GM19438 (cell line): ENCODE results near the gene OR51B4.
"Not testable (repeated sequence)": the region's sequence is repeated elsewhere in the genome, so short reads cannot be mapped to it uniquely, and the experiment has no call there.

ENCODE experiments used
- ATAC-seq: cut with Tn5 transposase; IDR thresholded peaks from one replicate; pipeline ENCODE4 v1.9.1; 2021; ENCODE audit warnings: low read depth; ENCODE audit not compliant: unreplicated experiment

Gene OR51B4, protein sequence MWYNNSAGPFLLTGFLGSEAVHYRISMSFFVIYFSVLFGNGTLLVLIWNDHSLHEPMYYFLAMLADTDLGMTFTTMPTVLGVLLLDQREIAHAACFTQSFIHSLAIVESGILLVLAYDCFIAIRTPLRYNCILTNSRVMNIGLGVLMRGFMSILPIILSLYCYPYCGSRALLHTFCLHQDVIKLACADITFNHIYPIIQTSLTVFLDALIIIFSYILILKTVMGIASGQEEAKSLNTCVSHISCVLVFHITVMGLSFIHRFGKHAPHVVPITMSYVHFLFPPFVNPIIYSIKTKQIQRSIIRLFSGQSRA

DNA sequence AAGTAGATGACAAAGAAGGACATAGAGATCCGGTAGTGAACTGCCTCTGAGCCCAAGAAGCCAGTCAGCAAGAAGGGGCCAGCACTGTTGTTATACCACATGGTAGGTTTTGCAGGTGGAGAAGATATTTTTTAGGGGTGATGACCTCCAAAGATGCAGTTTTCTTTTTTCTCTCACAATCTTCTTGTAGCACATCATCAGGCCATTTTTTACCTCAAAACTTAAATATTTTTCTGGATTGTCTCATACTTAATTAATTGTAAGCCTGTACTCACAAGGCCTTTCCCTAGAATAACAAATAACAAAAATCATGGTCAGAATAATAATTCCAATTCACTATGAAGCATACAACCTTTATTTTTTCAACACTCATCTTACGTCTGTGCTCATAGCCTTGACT lies at the start of gene OR51B4:
Gene OR51B4 (minus strand): TSS at position 101 of the 400 bp plus-strand sequence. CDS start 0 bp downstream, at position 101.
- no peak for ATAC-seq

DNA sequence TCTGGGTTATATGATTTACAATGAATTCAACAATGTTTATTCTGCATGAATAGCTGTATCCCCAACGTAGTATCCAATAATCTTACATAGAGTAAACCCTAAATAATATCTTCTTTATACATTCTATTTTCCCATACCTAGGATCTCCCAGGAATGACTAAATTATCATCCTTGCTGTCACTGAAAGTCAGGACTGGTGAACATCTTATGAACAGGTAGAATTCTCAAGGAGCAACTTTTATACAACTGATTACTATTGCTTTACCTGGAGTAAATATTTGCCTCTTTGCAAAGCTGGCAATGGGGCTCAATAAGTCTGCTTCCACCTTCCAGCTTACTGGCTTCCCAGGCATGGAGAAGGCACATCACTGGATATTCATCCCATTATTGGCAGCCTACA lies 49.5 kb upstream of the OR51B4 start, which contains the start of gene OR51B6:
Gene OR51B6 (plus strand): TSS at position 301 of the 400 bp plus-strand sequence. CDS start 0 bp downstream, at position 301.
- no peak for ATAC-seq

DNA sequence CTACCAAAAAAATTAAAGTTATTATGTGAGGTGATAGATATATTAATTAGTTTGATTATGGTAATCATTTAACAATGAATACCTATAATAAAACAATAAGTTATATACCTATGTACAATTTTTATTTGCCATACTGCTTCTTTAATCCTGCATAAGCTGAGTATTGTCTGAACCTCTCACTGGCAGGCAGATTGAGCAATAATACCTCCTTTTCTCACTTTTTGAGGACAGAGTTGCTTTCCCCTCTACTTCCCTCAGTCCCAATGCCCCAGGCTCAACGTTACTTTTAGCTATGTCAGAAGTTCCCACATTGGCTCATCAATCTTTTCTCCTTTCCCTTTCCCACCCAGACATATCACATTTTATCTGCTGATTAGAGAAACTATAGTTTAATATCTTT lies 47.8 kb upstream of the OR51B4 start:
- no peak for ATAC-seq

DNA sequence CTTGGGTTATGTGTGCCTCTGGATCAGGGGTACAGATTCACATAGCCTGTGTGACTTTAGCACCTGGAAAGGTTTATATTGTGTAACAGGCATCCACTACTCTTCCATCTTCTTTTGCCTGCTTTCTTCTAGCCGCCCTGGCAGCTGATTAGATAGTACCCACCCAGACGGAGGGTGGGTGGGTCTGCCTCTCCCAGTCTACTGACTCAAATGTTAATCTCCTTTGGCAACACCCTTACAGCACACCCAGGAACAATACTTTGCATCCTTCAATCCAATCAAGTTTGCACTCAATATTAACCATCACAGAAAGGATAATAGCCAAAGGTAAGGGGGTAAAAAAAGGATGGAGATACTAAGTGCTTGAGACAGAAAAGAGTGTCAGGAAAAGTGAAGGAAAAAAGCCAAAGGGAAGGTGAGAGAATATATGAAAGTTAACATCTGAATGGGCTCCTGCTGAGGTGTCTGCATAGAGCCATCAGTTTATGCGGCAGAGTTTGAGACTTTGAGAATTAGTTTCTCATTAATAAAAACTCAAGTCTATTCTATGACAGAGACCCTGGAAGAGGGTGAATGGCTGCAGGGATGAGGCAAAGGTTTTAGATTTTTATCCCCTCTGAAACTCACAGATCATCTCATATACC lies 46.9 kb upstream of the OR51B4 start:
- no peak for ATAC-seq

DNA sequence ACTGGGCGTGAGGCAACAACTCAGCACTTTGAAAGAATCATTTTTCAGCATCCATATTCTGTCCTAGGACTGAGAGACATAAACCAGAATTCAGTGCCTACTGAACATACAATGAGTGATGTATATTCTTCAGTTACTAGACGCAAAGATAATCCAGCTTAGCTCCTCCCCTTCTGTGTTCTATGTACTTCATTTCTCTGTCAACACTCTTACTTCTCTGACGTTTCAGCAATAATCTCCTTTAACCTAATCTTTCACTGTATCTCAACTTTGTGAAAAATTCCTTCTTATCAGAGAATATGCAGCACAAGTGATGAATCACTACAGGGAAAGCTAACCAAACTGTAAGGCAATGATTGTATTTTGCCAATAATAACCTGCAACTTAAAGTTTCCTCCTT lies 44.1 kb upstream of the OR51B4 start:
- no peak for ATAC-seq

DNA sequence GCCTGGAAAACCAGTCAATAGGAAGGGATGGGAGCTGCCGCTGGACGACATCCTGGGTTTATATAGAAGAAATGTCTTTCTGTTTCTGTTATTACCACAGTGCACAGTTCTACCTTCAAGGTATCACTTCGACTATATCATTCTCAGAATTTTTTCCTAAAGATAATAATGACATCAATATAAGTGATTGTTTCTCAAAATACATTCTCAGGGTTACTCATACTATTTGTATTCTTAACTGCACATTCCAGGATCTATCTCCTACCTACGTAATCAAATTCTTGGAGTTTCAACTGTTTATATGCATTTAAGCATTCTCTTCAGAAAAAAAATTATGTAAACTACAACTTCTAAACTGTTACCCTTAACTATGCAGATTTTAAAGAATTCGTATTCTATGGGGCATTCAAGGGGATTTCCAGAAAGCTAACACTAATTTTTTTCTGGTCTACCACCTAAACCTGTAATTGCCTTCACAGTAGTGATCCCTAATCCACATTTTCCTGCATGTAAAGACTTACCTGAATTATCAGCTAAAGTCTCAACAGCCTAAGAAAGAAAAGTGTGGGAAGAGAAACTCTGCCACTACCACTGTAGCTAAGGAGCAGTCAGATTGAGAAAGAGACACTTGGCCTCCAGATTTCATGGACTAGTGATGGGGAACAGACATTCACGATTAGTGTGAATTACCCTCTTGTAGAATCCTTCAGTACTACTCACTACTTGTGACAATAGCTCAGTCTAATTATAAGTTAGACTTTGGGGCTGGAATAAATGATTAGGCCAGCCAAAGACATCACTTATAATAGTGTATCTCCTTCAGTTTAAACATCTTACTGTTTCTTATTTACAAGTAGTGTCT lies 42.0 kb upstream of the OR51B4 start, which contains the start of gene OR51B5:
Gene OR51B5 (minus strand): TSS at position 51 of the 862 bp plus-strand sequence. CDS start 0 bp downstream, at position 51.
- ATAC-seq = no peak

DNA sequence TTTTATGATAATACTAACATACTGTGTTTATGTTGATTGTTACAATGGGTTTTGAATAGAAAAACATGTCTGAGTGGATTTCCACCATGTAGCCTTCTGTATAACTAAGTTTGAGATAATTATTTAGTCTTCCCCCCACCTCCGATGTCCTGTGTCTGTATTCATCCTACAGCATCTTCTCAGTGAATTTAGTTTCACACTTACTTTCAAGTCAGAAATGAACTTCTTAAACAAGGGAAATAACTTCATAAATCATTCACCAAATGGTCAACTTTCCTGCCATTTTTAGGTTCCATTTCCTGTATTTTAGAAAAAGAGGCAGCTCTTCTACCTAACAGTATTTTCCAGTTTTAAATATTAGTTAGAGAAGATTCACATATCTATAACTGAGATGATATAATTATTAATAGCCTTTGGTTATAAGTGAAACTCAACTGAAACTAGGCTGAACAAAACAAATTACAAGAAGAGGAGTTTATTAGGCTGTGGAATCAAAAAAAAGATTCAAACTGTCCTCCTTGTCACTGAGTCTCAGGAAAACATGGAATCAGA lies 38.1 kb upstream of the OR51B4 start:
- peak; percentile 81 for ATAC-seq

DNA sequence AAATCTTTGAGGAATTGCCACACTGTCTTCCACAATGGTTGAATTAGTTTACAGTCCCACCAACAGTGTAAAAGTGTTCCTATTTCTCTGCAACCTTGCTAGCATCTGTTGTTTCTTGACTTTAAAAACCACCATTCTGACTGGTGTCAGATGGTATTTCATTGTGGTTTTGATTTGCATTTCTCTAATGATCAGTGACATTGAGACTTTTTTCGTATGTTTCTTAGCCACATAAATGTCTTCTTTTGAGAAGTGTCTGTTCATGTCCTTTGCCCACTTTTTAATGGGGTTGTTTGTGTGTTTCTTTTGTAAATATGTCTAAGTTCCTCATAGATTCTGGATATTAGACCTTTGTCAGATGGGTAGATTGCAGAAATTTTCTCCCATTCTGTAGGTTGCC lies 35.5 kb upstream of the OR51B4 start:
- not testable (repeated sequence) for ATAC-seq

DNA sequence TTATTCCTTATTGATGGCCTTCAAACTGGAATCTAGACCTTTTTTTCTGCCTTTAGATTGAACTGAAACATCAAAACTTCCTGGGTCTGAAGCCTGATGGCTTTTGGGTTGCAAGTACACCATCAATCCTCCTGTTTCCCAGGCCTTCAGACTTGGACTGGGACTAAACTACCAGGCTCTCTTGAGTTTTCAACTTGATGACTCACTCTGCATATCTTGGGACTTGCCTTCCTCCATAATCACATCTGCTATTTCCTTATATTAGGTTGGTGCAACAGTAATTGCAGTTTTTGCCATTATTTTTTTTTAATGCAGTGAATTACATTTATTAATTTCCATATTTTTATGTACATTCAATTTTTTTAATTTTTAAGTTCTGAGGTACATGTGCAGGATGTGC lies 34.6 kb upstream of the OR51B4 start:
- ATAC-seq = no peak

DNA sequence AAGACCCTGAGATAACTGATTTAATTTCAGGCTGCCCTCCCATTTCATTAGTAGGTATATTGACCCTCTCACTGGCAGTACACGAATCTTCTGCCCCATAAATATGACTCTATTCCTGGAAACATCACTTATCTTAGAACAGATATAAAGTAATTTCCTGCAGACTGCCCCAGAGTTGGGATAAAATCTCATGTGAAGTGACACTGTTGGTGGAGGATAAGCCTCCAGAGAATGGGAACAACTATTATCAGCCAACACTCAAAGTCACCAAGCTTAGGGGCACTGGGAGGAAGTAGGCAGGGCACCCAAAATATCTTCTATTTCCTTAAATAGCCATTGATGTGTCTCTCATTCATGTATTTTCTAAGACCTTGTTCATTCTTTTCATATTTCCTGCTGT lies 33.4 kb upstream of the OR51B4 start:
- no peak for ATAC-seq

DNA sequence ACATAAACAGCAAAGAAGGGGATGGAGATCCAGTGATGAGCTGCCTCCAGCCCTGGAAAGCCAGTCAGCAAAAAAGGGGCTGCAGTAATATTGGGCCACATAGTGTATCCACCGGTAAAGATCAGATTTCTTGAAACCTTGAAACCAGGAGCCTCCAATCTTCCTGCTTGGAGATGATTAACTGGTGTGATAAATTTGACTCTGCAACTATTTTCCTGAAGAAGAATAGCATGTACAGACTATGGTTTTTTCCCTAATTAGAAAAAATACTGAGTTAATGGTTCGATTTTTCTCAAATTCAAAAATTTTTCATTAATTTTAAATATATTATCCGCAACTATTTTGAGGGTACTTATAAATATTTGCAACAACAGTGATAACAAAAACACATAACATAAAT lies 22.5 kb upstream of the OR51B4 start, which contains the start of gene OR51B2:
Gene OR51B2 (minus strand): TSS at position 101 of the 400 bp plus-strand sequence. CDS start 0 bp downstream, at position 101.
- no peak for ATAC-seq

DNA sequence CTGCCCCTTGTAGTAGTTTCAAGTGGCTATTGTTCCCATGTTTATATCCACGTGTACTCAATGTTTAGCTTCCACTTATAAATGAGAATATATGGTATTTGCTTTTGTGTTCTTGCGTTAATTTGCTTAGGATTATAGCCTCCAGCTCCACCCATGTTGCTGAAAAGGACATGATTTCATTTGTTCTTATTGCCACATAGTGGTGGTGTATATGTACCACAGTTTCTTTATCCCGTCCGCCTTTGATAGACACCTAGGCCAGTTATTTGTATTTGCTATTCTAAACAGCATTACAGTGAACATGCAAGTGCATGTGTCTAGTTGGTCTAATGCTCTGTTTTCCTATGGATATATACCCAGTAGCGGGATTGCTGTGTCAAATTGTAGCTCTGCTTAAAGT lies 15.5 kb upstream of the OR51B4 start:
- ATAC-seq = no peak

DNA sequence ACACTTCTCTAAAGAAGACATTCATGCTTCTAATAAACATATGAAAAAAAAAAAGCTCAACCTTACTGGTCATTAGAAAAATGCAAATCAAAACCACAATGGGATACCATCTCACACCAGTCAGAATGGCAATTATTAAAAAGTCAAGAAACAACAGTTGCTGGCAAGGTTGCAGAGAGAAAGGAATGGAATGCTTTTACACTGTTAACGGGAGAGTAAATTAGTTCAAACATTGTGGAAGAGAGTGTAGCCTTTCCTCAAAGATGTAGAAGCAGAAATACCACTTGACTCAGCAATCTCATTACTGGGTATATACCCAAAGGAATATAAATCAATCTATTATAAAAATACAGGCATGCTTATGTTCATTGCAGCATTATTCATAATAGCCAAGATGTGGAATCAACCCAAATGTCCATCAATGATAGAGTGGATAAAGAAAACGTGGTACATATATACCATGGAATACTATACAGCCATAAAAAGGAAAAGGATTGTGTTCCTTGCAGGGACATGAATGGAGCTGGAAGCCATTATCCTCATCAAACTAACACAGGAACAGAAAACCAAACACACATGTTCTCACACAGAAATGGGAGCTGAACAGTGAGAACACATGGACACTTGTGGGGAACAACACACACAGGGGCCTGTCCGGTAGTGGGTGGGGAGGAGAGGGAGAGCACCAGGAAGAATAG lies 11.7 kb upstream of the OR51B4 start:
- not testable (repeated sequence) for ATAC-seq

DNA sequence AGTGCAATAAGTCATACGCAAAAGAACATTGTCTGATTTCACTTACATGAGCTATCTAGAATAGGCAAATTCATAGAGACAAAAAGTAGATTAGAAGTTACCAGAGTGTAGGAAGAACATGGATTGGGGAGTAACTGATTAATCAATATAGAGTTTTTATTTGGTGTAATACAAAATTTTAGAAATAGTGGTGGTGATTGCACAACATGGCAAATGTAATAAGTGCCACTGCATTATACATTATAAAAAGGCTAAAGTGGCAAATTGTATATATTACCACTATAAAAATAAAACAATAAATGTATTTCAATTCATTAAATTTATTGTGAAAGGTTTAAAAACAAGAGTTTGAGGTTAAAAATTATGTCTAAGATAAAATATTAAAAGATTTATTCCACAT lies 8.7 kb upstream of the OR51B4 start:
- no peak for ATAC-seq

DNA sequence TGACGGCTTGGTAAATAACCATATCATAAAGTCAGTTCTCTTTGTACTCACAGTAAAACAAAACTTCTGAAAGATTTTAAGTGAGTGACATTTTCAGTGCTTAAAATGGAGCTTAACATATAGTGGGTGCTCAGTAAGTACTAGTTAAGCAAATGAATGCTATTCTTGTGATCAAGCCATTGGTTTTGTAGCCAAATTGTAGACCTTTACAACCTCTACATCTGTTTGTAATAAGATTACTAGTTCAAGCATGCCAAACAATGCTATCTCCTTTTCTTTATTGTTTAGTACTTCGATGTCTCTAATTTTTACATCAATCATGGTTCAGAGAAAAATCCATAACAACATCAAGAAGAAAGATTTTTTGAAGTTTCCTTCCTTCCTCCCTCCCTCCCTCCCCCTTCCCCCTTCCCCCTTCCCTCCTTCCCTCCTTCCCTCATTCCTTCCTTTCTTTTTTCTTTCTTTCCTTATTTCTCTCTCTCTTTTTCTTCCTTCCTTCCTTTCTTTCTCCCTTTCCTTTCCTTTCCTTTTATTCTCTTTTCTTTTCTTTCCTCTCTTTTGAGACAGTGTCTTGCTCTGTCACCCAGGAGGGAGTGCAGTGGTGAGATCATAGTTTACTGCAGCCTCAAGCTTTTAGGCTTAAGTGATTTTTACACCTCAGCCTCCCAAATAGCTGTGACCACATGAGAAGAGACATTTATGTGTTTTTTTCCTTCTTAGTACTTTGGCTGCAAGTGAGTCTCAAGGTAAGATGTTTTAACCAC lies 5.7 kb upstream of the OR51B4 start:
- no peak for ATAC-seq

DNA sequence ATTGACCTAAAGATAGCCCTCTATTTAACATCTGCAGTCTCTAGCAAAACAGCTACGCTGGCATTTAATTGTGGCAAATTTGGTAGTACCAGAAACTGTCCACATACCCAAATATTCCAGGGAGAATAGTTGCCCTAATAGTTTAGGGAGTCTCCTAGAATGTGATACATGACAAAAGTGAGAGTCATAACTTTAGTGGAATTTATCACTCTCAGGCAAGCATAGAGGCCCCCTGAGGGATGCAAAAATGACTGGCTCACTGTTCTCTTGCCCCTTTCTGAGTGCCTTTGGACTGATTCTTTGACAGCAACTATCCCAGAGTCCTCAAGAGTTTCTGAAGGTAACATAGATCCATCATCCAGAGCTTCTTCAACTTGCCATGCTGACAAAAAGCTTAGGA lies 2.3 kb upstream of the OR51B4 start:
- no peak for ATAC-seq

DNA sequence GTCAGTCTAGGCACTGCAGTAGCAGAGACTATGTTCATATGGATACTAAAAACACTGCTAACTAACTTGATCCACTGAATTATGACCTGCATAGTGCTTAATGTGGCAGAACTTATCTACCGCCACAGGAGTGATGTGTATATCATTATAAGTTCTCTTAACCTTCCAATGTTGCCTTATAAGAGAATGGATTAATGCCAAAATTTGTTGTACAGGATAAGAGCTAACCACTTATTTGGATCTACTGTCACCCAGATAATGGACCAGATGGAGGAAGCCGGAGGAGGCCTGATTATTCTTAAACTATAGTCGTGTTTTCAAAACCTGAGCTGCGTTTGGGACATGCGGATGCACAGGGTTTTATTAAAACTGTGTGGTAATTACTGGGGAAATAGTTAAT lies 1.9 kb upstream of the OR51B4 start:
- no peak for ATAC-seq

DNA sequence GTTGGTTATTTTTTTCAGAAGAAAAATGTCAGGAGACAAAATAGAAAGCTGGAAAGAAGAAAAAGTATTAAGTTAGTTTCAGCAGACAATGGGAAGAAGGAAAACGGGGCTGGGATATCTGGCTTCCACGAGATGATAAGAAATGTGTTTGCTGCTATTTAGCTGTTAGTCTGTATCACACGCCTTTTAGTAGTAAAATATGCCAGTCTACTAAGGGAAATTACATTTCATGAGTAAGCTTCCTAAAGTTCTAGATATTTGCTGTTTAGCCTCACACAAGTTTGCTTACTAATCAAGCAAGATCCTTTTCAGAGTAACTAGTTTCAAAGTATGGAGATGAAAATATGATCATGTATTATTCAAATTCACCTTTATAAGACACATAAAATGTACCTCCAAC lies 1.5 kb downstream of the OR51B4 start:
- no peak for ATAC-seq

DNA sequence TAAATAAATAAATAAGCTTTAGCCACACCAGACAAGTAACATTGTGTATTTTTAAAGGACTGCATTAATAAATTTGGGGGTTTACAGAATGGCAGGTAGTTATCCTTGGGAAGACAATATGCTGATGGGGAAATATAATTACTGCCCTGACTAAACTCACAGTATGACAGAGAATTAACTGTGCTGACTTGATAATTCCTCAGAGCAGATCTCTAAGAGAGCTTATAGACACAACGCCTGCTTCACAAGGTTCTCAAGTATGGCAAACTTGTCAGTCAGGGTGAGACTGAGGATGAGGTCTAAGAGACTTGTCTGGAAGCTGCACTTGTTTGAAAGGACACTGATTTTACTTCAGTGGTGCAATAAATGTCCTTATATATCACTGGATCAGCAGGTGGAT lies 3.3 kb downstream of the OR51B4 start:
- no peak for ATAC-seq
